Activated T-helper 1 cell treated with anti-CD3 and anti-CD28 coated beads, Interleukin-12 subunit alpha, Interleukin-12 subunit beta, Interleukin-2, Interleukin-4 antibody, amounts not matched to agents 30 ng/mL and 10 ng/mL and 1 ng/mL, durations not matched to agents 14 hours and 24 hours and 36 hours (primary cell): ENCODE results near the gene TEDC1. TPM values are rescaled to one million over a fixed set of nuclear protein-coding genes. Genes with fewer than 3 reads are reported as not detected.
A peak's percentile ranks its signal among the peaks of the same experiment; 100 is the strongest.

ENCODE experiments used
- DNase-seq: peaks from one replicate; pipeline ENCODE4 v3.0.0; 2021; ENCODE audit warnings: low spot score
- H3K27ac Mint-ChIP-seq: one replicate; pipeline ENCODE4 v1.8.0; 2021; ENCODE audit warnings: mild to moderate bottlenecking, mixed read lengths
- H3K27me3 Mint-ChIP-seq: one replicate; pipeline ENCODE4 v1.8.0; 2022; ENCODE audit warnings: mild to moderate bottlenecking, moderate library complexity, mixed read lengths; ENCODE audit not compliant: insufficient read depth
- H3K36me3 Mint-ChIP-seq: one replicate; pipeline ENCODE4 v1.8.0; 2021; ENCODE audit warnings: low read depth, mixed read lengths
- H3K4me1 Mint-ChIP-seq: one replicate; pipeline ENCODE4 v1.8.0; 2021; ENCODE audit warnings: low read depth, mixed read lengths
- H3K4me3 Mint-ChIP-seq: one replicate; pipeline ENCODE4 v1.8.0; 2021; ENCODE audit warnings: mild to moderate bottlenecking, moderate library complexity, mixed read lengths
- H3K9me3 Mint-ChIP-seq: one replicate; pipeline ENCODE4 v1.8.0; 2021; ENCODE audit warnings: mixed read lengths
- intact Hi-C: fragments of 100-400 bp; cut with micrococcal nuclease; formaldehyde crosslinking; loops from one replicate; pipeline ENCODE4 v1.15.1; 2024
- total RNA-seq: library from RNA; stranded (reverse); gene quantifications from 2 replicates; pipeline ENCODE4 v1.2.3, GENCODE V29; 2022

Gene TEDC1
- 44.5 and 46.1 TPM in 2 replicates for total RNA-seq

DNA sequence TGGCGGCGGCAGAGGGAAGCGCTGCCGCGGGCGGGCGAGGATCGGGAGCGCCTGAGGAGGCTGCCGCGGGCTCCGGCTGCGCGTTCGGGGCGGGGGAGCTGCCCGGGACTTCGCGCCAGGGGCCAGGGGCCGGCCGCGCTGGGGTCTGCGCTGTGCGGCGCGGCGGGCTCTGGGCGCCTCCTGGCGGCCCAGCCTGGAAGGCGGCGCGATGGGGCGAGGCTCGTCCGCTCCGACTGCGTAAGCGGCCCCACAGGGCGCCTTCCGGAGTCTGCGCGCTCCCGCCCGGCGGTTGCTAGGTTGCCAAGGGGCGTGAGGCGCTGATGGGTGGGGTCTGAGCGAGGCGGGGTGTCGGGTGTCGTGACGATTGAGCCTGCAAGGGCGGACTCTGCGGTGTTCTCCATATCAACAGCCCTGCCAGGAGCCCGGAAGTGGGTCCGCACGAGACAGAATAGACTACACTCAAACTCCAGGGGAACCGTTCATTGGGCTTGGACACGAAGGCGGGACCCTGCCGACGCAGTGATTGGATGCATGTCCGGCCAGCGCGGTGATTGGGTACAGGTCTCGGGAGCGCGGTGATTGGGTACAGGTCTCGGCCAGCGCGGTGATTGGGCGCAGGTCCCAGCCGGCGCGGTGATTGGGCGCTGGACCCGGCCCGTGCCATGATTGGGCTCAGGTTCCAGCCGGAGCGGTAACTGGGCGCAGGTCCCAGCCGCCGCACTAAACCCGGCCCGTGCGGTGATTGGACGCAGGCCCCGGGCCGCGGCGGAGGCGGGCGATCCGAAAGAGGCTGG is at the start of gene TEDC1:
Gene TEDC1 (plus strand): TSS at position 675 of the 794 bp plus-strand sequence. CDS start 130 bp downstream, outside the sequence.
- peaks cover 10% of the 10 kb centered on the region for H3K4me1 Mint-ChIP-seq
- no peaks in the 10 kb centered on the region for H3K9me3 Mint-ChIP-seq
- H3K27ac Mint-ChIP-seq: peak within 1 kb of the TSS; percentile 90
- H3K4me3 Mint-ChIP-seq: peak within 1 kb of the TSS; percentile 87
- no peaks in the 10 kb centered on the region for H3K36me3 Mint-ChIP-seq
- intact Hi-C loops: loop anchor here (1.0 to 5.0 kb wide), 14 partner anchors 8 to 738 kb away; partner anchors contain the start of genes BRF1, CDCA4, CRIP2 and GPR132
- peak; percentile 99 for DNase-seq
- no peaks in the 10 kb centered on the region for H3K27me3 Mint-ChIP-seq

DNA sequence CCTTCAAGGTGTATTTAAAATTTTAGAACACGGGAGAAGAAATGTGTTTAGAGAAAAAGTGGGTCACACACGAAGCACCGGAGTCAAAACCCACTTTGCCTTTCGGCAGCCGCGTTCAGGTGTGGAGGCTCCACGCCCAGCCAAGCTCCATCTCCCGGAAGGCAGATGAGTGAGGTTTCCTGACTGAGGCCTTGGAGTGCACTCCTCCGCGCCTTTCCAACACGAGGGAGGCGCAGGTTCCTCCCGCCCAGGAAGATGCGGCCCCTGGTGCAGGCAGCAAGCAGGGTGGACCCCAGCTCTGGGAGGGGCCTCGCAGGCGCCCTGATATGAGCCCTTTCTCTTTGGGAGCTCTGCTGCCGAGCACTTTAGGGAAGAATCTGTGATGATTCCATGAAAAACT is 48.9 kb upstream of the TEDC1 start:
- Mint-ChIP-seq H3K4me3 (no peak overlapping the region), H3K36me3 (peaks cover 7% of the 10 kb centered on the region), H3K9me3 (no peaks in the 10 kb centered on the region), H3K27ac (no peak overlapping the region), H3K4me1 (no peaks in the 10 kb centered on the region), H3K27me3 (no peaks in the 10 kb centered on the region)
- intact Hi-C loops: no loop called here
- no peak for DNase-seq

DNA sequence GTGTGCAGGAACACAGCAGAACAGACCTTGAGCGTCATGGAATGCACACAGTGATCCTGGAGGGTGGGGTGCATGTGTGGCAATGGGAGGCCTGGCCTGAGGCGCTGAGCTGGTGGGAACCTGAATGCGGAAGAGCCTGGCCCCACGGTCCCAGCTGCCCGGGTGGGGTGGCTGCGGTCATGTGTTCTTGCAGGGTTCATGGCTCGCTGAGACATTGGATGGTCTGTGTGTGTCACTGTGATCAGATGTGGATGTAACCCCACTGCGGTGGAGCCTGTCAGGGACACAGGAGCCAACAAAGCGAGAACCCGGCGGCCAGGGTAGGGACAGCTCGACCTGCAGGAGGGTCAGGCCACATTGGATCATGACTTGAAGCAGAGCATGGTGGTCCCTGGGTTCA is 48.2 kb upstream of the TEDC1 start:
- Mint-ChIP-seq H3K9me3 (no peaks in the 10 kb centered on the region), H3K27me3 (no peaks in the 10 kb centered on the region), H3K27ac (no peak overlapping the region), H3K36me3 (peaks cover 7% of the 10 kb centered on the region), H3K4me1 (no peaks in the 10 kb centered on the region), H3K4me3 (no peak overlapping the region)
- intact Hi-C loops: no loop called here
- no peak for DNase-seq

DNA sequence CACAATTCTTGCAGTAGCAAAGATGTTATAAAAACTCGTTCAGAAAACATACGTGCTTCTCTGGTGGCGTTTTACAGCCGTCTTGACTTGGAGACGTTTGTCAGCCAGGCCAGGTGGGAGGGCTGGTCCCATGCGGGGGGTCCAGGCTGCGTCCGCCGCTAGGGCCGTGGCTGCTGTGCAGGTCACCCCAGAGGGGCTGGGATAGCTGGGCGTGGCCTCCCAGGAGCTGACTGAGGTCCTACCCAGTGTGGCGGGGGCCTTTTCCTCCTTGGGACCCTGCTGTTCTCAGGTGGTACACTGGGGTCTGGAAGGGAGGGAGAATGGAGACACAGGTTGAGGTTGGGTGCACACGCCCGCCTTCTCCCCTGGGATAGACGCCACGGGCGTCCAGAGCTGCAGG is 46.2 kb upstream of the TEDC1 start:
- H3K4me3 Mint-ChIP-seq: no peak overlapping the region
- intact Hi-C loops: no loop called here
- no peaks in the 10 kb centered on the region for H3K27me3 Mint-ChIP-seq
- H3K27ac Mint-ChIP-seq: no peak overlapping the region
- no peak for DNase-seq
- H3K9me3 Mint-ChIP-seq: no peaks in the 10 kb centered on the region
- peaks cover 7% of the 10 kb centered on the region for H3K36me3 Mint-ChIP-seq
- no peaks in the 10 kb centered on the region for H3K4me1 Mint-ChIP-seq

DNA sequence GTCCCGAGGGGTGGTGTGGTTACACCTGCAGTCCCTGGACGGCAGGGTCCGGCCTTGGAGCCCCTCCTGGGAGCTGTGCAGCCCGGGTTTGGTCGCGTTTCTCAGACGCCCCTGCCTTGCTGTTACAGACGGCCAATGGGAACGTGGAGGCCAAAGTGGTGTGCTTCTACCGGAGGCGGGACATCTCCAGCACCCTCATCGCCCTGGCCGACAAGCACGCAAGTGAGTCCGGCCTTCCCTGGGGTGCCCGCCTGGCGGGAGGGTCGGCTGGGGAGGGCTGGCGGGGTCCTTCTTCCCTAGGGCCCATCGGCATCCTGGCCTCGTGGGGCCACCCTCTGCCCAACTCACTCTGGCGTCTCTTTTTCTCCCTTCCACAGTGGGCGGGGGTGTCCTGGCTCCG is 45.8 kb upstream of the TEDC1 start:
- Mint-ChIP-seq H3K4me3 (no peak overlapping the region), H3K4me1 (no peaks in the 10 kb centered on the region), H3K27me3 (no peaks in the 10 kb centered on the region), H3K36me3 (peaks cover 7% of the 10 kb centered on the region), H3K9me3 (no peaks in the 10 kb centered on the region), H3K27ac (no peak overlapping the region)
- no peak for DNase-seq
- intact Hi-C loops: no loop called here

- H3K27ac Mint-ChIP-seq: no peak overlapping the region
- no peak overlapping the region for H3K4me3 Mint-ChIP-seq
- H3K9me3 Mint-ChIP-seq: no peaks in the 10 kb centered on the region
- no peaks in the 10 kb centered on the region for H3K4me1 Mint-ChIP-seq
- intact Hi-C loops: no loop called here
- H3K36me3 Mint-ChIP-seq: peaks cover 6% of the 10 kb centered on the region
- DNase-seq: no peak
- no peaks in the 10 kb centered on the region for H3K27me3 Mint-ChIP-seq
These were observed 44.9 kb upstream of the TEDC1 start for GRCh38 chr14:105445901-105446845.

- Mint-ChIP-seq H3K4me1 (no peaks in the 10 kb centered on the region), H3K9me3 (no peaks in the 10 kb centered on the region), H3K27ac (no peak overlapping the region), H3K27me3 (no peaks in the 10 kb centered on the region), H3K4me3 (no peak overlapping the region), H3K36me3 (peaks cover 3% of the 10 kb centered on the region)
- DNase-seq: no peak
- intact Hi-C loops: no loop called here
These were observed 44.1 kb upstream of the TEDC1 start for GRCh38 chr14:105446971-105447370.

- peaks cover 2% of the 10 kb centered on the region for H3K36me3 Mint-ChIP-seq
- no peaks in the 10 kb centered on the region for H3K4me1 Mint-ChIP-seq
These were observed 43.1 kb upstream of the TEDC1 start for GRCh38 chr14:105447651-105448640.

GRCh38 chr14:105448706-105449111 is 42.3 kb upstream of the TEDC1 start:
- H3K36me3 Mint-ChIP-seq: peaks cover 2% of the 10 kb centered on the region
- H3K27ac Mint-ChIP-seq: no peak overlapping the region
- H3K4me3 Mint-ChIP-seq: no peak overlapping the region
- intact Hi-C loops: loop anchor here (1.0 kb wide), 3 partner anchors 42 to 80 kb away; no protein-coding TSS in a partner anchor
- H3K27me3 Mint-ChIP-seq: no peaks in the 10 kb centered on the region
- no peaks in the 10 kb centered on the region for H3K4me1 Mint-ChIP-seq
- DNase-seq: peak; percentile 42
- no peaks in the 10 kb centered on the region for H3K9me3 Mint-ChIP-seq

More at GRCh38 chr14:105447651-105448640, 43.1 kb upstream of the TEDC1 start:
- Mint-ChIP-seq H3K27me3 (no peaks in the 10 kb centered on the region), H3K27ac (no peak overlapping the region), H3K4me3 (no peak overlapping the region), H3K9me3 (no peaks in the 10 kb centered on the region)
- intact Hi-C loops: loop anchor here (1.0 kb wide), 3 partner anchors 42 to 80 kb away; no protein-coding TSS in a partner anchor
- DNase-seq: no peak

DNA sequence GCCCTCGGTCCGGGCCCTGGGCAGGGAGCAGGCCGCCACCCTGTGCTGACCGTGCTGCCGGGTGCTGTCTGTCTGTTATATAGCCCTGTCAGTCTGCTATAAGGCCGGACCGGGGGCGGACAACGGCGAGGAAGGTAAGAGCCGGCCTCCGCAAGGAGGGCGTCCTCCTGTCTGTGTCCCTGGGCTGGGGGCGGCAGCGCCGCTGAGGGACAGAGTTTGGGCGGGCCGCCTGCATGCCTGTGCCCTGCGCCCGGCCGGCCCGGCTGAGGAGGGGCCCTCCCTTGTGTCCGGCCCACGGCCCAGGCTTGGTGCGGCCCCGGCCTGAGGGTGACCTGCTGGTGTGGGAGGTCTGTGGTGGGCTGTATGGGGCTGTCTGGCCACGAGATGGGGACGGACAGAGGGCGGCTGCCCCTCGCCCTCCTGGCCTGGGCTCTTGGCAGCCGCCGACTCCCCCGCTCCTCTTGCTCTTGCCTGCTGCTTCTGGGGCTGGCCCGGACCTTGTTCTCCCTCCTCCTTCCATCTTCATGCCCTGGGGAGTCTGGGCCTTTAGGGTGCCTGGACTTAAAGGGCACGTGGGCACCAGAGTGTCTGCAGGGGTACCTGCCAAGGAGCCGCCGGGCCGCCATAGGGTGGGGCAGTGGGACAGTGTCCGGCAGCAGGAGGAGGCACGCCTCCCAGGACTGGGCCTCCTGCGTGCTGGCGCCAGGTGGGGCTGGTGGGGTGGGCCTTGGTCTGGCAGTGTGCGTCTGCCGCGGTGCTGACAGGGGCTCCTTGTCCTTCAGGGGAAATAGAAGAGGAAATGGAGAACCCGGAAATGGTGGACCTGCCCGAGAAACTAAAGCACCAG is 41.5 kb upstream of the TEDC1 start:
- Mint-ChIP-seq H3K27ac (no peak overlapping the region), H3K4me3 (no peak overlapping the region), H3K4me1 (no peaks in the 10 kb centered on the region), H3K9me3 (no peaks in the 10 kb centered on the region), H3K36me3 (peaks cover 2% of the 10 kb centered on the region), H3K27me3 (no peaks in the 10 kb centered on the region)
- intact Hi-C loops: no loop called here
- DNase-seq: no peak

GRCh38 chr14:105450123-105450505 is 40.9 kb upstream of the TEDC1 start:
- Mint-ChIP-seq H3K4me3 (no peak overlapping the region), H3K9me3 (no peaks in the 10 kb centered on the region), H3K36me3 (peaks cover 2% of the 10 kb centered on the region), H3K27ac (no peak overlapping the region), H3K4me1 (no peaks in the 10 kb centered on the region), H3K27me3 (no peaks in the 10 kb centered on the region)
- no peak for DNase-seq
- intact Hi-C loops: no loop called here
